ENCODE data around the gene TARM1. TPM values are rescaled to one million over a fixed set of nuclear protein-coding genes. Genes with fewer than 3 reads are reported as not detected.
A peak's percentile ranks its signal among the peaks of the same experiment; 100 is the strongest.

Gene TARM1
- total and polyA plus RNA-seq, 11 donors = not detected

GRCh38 chr19:54105796-54106195, 24.6 kb upstream of the TARM1 start:
- Histone ChIP-seq H3K27me3 (no peaks in the 10 kb centered on the region), H3K9me3 (no peaks in the 10 kb centered on the region), H3K36me3 (peaks cover 0 to 59% (median 54%) of the 10 kb centered on the region in 9 donors), H3K4me3 (no peak overlapping the region), H3K27ac (no peak overlapping the region), H3K4me1 (peaks cover 3 to 18% (median 11%) of the 10 kb centered on the region in 12 donors)
- ATAC-seq (no peak), DNase-seq (no peak)
- no peak for TF ChIP-seq POLR2A (IDR thresholded peaks at IDR 0.05)
- TF ChIP-seq, protein P1, sequence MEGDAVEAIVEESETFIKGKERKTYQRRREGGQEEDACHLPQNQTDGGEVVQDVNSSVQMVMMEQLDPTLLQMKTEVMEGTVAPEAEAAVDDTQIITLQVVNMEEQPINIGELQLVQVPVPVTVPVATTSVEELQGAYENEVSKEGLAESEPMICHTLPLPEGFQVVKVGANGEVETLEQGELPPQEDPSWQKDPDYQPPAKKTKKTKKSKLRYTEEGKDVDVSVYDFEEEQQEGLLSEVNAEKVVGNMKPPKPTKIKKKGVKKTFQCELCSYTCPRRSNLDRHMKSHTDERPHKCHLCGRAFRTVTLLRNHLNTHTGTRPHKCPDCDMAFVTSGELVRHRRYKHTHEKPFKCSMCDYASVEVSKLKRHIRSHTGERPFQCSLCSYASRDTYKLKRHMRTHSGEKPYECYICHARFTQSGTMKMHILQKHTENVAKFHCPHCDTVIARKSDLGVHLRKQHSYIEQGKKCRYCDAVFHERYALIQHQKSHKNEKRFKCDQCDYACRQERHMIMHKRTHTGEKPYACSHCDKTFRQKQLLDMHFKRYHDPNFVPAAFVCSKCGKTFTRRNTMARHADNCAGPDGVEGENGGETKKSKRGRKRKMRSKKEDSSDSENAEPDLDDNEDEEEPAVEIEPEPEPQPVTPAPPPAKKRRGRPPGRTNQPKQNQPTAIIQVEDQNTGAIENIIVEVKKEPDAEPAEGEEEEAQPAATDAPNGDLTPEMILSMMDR (IDR thresholded peaks at IDR 0.05) = no peak
- WGBS, 4 donors = 89 to 95% (median 94%) methylated on average over 10 of the region's 10 CpGs
- intact Hi-C loops (cut with DNase I) = loop anchor here in 1 of 10 donors (10.0 kb wide), 1 partner anchor 231 kb away; no protein-coding TSS in a partner anchor

- Histone ChIP-seq H3K36me3 (peaks cover 0 to 53% (median 49%) of the 10 kb centered on the region in 9 donors), H3K27me3 (no peaks in the 10 kb centered on the region), H3K4me1 (peaks cover 3 to 18% (median 11%) of the 10 kb centered on the region in 12 donors), H3K4me3 (no peak overlapping the region), H3K27ac (no peak overlapping the region), H3K9me3 (no peaks in the 10 kb centered on the region)
- intact Hi-C loops (cut with DNase I) = loop anchor here in 2 of 10 donors (5.0 to 10.0 kb wide), 2 partner anchors 230 to 238 kb away; partner anchors contain the start of gene MYADM (in 1 of the 2)
- WGBS, 4 donors = 87 to 91% (median 90%) methylated on average over 11 of the region's 11 CpGs
- DNase-seq (no peak), ATAC-seq (no peak)
- no peak for TF ChIP-seq POLR2A (IDR thresholded peaks at IDR 0.05)
- TF ChIP-seq, protein P1 (IDR thresholded peaks at IDR 0.05) = no peak
These were observed 24.0 kb upstream of the TARM1 start for GRCh38 chr19:54104998-54105715.

- intact Hi-C loops (cut with DNase I) = loop anchor here in 5 of 10 donors (1.0 to 10.0 kb wide), 6 partner anchors 9 to 235 kb away; partner anchors contain the start of genes PRPF31 (in 2 of the 5), TFPT (in 2 of the 5), CNOT3 (in 1 of the 5) and MYADM (in 1 of the 5)
- H3K27ac ChIP-seq = peak within 1 kb of the TSS; percentile 25 to 91 (median 82)
- H3K9me3 ChIP-seq = no peaks in the 10 kb centered on the region
- H3K4me1 ChIP-seq = peaks cover 3 to 18% (median 11%) of the 10 kb centered on the region in 12 donors
- TF ChIP-seq, protein P1 (IDR thresholded peaks at IDR 0.05) = no peak
- peak; percentile 36 to 87 for TF ChIP-seq POLR2A (IDR thresholded peaks at IDR 0.05)
- H3K27me3 ChIP-seq = peaks cover 0 to 9% (median 0%) of the 10 kb centered on the region in 9 donors
- WGBS, 4 donors = 2 to 5% (median 4%) methylated on average over 35 to 54 of the region's 54 CpGs
- ATAC-seq (peak; percentile 99 to 100 (median 99)), DNase-seq (peak; percentile 98 to 99 (median 99))
- peak within 1 kb of the TSS; percentile 60 to 98 (median 88) for H3K4me3 ChIP-seq
- H3K36me3 ChIP-seq = peaks cover 0 to 27% (median 25%) of the 10 kb centered on the region in 9 donors
These were observed 21.4 kb upstream of the TARM1 start, which contains the start of gene NDUFA3 for GRCh38 chr19:54102421-54103169. NDUFA3 (plus strand) TSS chr19:54102855; CDS start chr19:54102879, 24 bp downstream.

Measured in heart left ventricle (tissue), 16 donors.